ENCODE results near the gene CENPQ.
A peak's percentile ranks its signal among the peaks of the same experiment; 100 is the strongest.
"Not testable (repeated sequence)": the region's sequence is repeated elsewhere in the genome, so short reads cannot be mapped to it uniquely, and the experiment has no call there.

CENPQ gene

GRCh38 chr6:49464691-49465090 is 1.5 kb downstream of the CENPQ start:
- no peaks in the 10 kb centered on the region for H3K27me3 ChIP-seq (ENCODE audit: low read depth, low read length)
- H2AFZ ChIP-seq (ENCODE audit: low read depth, low read length) = no peak overlapping the region
- peaks cover 78% of the 10 kb centered on the region for H3K79me2 ChIP-seq (ENCODE audit: low read length)
- H3K9me3 ChIP-seq (ENCODE audit: insufficient read depth, low read length) = no peaks in the 10 kb centered on the region
- H3K9ac ChIP-seq (ENCODE audit: low read length) = 0 out of 2 replicates have a peak overlapping the region, but pooled peaks have one; percentile 82
- peak overlapping the region; percentile 83 for H3K4me2 ChIP-seq (ENCODE audit: low read length)
- no peak overlapping the region for H3K27ac ChIP-seq (ENCODE audit: low read length)
- peaks cover 3% of the 10 kb centered on the region; the same call in 1 of the 2 replicates for H4K20me1 ChIP-seq (ENCODE audit: insufficient read depth, low read length)
- H3K4me3 ChIP-seq (ENCODE audit: low read length) = peak overlapping the region; percentile 97; the same call in 1 of the 2 replicates
- H3K4me1 ChIP-seq (ENCODE audit: low read length) = peaks cover 28% of the 10 kb centered on the region
- H3K36me3 ChIP-seq (replicated peaks; ENCODE audit: low read depth, low read length) = peaks cover 12% of the 10 kb centered on the region
- TF ChIP-seq CTCF (IDR thresholded peaks at IDR 0.05; ENCODE audit: low read depth, low read length) (no peak), EZH2phosphoT487 (IDR thresholded peaks at IDR 0.05; ENCODE audit: low read depth) (no peak)

GRCh38 chr6:49468042-49468441 is 4.9 kb downstream of the CENPQ start:
- H4K20me1 ChIP-seq (ENCODE audit: insufficient read depth, low read length) = peaks cover 3% of the 10 kb centered on the region; the same call in 1 of the 2 replicates
- peaks cover 66% of the 10 kb centered on the region for H3K79me2 ChIP-seq (ENCODE audit: low read length)
- H3K4me3 ChIP-seq (ENCODE audit: low read length) = no peak overlapping the region
- H2AFZ ChIP-seq (ENCODE audit: low read depth, low read length) = no peak overlapping the region
- peaks cover 34% of the 10 kb centered on the region for H3K36me3 ChIP-seq (replicated peaks; ENCODE audit: low read depth, low read length)
- H3K27ac ChIP-seq (ENCODE audit: low read length) = no peak overlapping the region
- peaks cover 19% of the 10 kb centered on the region for H3K4me1 ChIP-seq (ENCODE audit: low read length)
- TF ChIP-seq CTCF (IDR thresholded peaks at IDR 0.05; ENCODE audit: low read depth, low read length) = no peak
- no peak for TF ChIP-seq EZH2phosphoT487 (IDR thresholded peaks at IDR 0.05; ENCODE audit: low read depth)
- no peaks in the 10 kb centered on the region for H3K9me3 ChIP-seq (ENCODE audit: insufficient read depth, low read length)
- H3K27me3 ChIP-seq (ENCODE audit: low read depth, low read length) = no peaks in the 10 kb centered on the region
- no peak overlapping the region for H3K9ac ChIP-seq (ENCODE audit: low read length)
- H3K4me2 ChIP-seq (ENCODE audit: low read length) = no peak overlapping the region

- H3K4me3 ChIP-seq (ENCODE audit: low read length); H2AFZ ChIP-seq (ENCODE audit: low read depth, low read length): not testable (repeated sequence)
- peaks cover 30% of the 10 kb centered on the region for H3K36me3 ChIP-seq (replicated peaks; ENCODE audit: low read depth, low read length)
These were observed 13.4 kb downstream of the CENPQ start for GRCh38 chr6:49476564-49476963.

GRCh38 chr6:49479308-49479970 is 16.3 kb downstream of the CENPQ start:
- no peak overlapping the region for H3K4me2 ChIP-seq (ENCODE audit: low read length)
- H3K4me3 ChIP-seq (ENCODE audit: low read length) = no peak overlapping the region
- no peak overlapping the region for H3K9ac ChIP-seq (ENCODE audit: low read length)
- H3K4me1 ChIP-seq (ENCODE audit: low read length) = no peaks in the 10 kb centered on the region
- H3K9me3 ChIP-seq (ENCODE audit: insufficient read depth, low read length) = no peaks in the 10 kb centered on the region
- H2AFZ ChIP-seq (ENCODE audit: low read depth, low read length) = no peak overlapping the region
- H3K79me2 ChIP-seq (ENCODE audit: low read length) = no peaks in the 10 kb centered on the region
- no peaks in the 10 kb centered on the region for H4K20me1 ChIP-seq (ENCODE audit: insufficient read depth, low read length)
- H3K27me3 ChIP-seq (ENCODE audit: low read depth, low read length) = no peaks in the 10 kb centered on the region
- peaks cover 17% of the 10 kb centered on the region for H3K36me3 ChIP-seq (replicated peaks; ENCODE audit: low read depth, low read length)
- TF ChIP-seq EZH2phosphoT487 (IDR thresholded peaks at IDR 0.05; ENCODE audit: low read depth) = no peak
- TF ChIP-seq CTCF (IDR thresholded peaks at IDR 0.05; ENCODE audit: low read depth, low read length) = no peak
- H3K27ac ChIP-seq (ENCODE audit: low read length) = no peak overlapping the region

More at GRCh38 chr6:49476564-49476963, 13.4 kb downstream of the CENPQ start:
- H3K4me2 ChIP-seq (ENCODE audit: low read length); H3K79me2 ChIP-seq (ENCODE audit: low read length); H4K20me1 ChIP-seq (ENCODE audit: insufficient read depth, low read length); H3K27ac ChIP-seq (ENCODE audit: low read length); H3K9ac ChIP-seq (ENCODE audit: low read length); H3K4me1 ChIP-seq (ENCODE audit: low read length); H3K9me3 ChIP-seq (ENCODE audit: insufficient read depth, low read length); H3K27me3 ChIP-seq (ENCODE audit: low read depth, low read length): not testable (repeated sequence)

GRCh38 chr6:49481846-49482245 is 18.7 kb downstream of the CENPQ start:
- H3K27ac ChIP-seq (ENCODE audit: low read length); H3K4me2 ChIP-seq (ENCODE audit: low read length); H3K4me3 ChIP-seq (ENCODE audit: low read length); H4K20me1 ChIP-seq (ENCODE audit: insufficient read depth, low read length); H3K9ac ChIP-seq (ENCODE audit: low read length); H3K27me3 ChIP-seq (ENCODE audit: low read depth, low read length); H3K9me3 ChIP-seq (ENCODE audit: insufficient read depth, low read length); H3K4me1 ChIP-seq (ENCODE audit: low read length); H2AFZ ChIP-seq (ENCODE audit: low read depth, low read length); H3K79me2 ChIP-seq (ENCODE audit: low read length): not testable (repeated sequence)
- peaks cover 22% of the 10 kb centered on the region for H3K36me3 ChIP-seq (replicated peaks; ENCODE audit: low read depth, low read length)

- H2AFZ ChIP-seq (ENCODE audit: low read depth, low read length); H4K20me1 ChIP-seq (ENCODE audit: insufficient read depth, low read length); H3K4me1 ChIP-seq (ENCODE audit: low read length); H3K27ac ChIP-seq (ENCODE audit: low read length); H3K4me3 ChIP-seq (ENCODE audit: low read length); H3K9me3 ChIP-seq (ENCODE audit: insufficient read depth, low read length); H3K27me3 ChIP-seq (ENCODE audit: low read depth, low read length); H3K9ac ChIP-seq (ENCODE audit: low read length); H3K4me2 ChIP-seq (ENCODE audit: low read length); H3K79me2 ChIP-seq (ENCODE audit: low read length): not testable (repeated sequence)
- peaks cover 20% of the 10 kb centered on the region for H3K36me3 ChIP-seq (replicated peaks; ENCODE audit: low read depth, low read length)
These were observed 20.2 kb downstream of the CENPQ start for GRCh38 chr6:49483380-49483779.

Data from OCI-LY3 (cell line).